HG02852 (cell line): ENCODE results near the gene ERBIN.

Experiments used
- ATAC-seq: cut with Tn5 transposase; IDR thresholded peaks from one replicate; pipeline ENCODE4 v1.9.1; 2021; ENCODE audit warnings: mild to moderate bottlenecking, moderate library complexity; ENCODE audit not compliant: unreplicated experiment

Gene ERBIN

DNA sequence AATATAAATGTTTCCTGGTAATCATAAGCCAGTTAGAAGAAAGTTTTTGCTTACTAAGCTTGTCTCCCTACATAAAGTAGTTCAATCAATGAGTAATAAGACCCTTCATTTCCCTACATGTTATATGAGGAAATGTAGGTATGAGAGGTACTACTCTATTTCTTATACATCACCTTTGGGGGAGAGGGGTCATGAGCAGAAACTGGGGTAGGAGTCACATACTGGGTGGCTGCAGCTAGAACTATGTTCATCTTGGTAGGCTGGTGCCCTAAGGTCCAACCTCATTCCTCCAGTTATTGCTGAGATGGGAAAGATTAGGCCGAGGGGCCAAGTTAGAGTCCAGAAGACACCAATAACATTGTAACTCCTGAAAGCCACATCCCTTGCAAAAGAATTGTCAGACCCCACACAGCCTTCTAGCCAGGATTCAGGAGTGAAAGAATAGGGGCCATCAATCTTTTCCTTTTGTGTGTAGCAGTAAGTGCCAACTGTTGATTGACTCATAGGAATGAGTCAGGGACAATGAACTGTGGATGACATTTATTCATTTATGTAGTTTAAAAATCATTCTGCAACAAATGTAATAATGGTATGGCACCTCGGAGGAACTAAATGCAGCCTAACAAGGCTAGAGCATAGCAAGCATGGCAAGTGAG is 196.1 kb downstream of the ERBIN start:
- ATAC-seq, result no peak

DNA sequence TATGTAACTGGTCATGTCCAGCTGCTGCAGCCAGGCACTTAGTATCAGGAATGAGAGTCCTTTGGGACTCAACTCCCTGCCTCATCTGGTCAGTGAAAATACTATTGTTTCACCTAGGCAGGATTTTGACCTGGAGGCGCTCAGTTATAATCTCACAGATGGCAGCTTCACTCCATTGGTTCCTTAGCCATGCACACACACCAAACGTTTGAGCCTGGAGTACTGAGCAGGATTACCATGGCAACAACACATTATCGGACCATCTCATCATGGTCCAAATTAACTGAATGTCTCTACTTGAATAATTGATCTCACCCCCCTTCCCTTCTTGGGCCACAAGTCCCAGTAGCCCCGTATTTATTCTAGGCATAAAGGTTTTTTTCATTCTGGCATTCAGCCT is 202.8 kb downstream of the ERBIN start:
- no peak for ATAC-seq

GRCh38 chr5:66130493-66130892 is 204.1 kb downstream of the ERBIN start:
- ATAC-seq, result no peak
